Stimulated activated CD8-positive, alpha-beta memory T cell treated with anti-CD3 and anti-CD28 coated beads, Interleukin-4, amount 100 ng/mL, for 24 hours (primary cell): Measurements from ENCODE around the gene SLC23A2.
"Not testable (repeated sequence)": the region's sequence is repeated elsewhere in the genome, so short reads cannot be mapped to it uniquely, and the experiment has no call there.

Source experiments
- DNase-seq: peaks from one replicate; pipeline ENCODE4 v3.0.0-alpha.2; 2020; ENCODE audit warnings: low read depth

SLC23A2 gene

GRCh38 chr20:4902788-4903187, 98.5 kb downstream of the SLC23A2 start:
- no peak for DNase-seq

GRCh38 chr20:4901031-4901818, 100.1 kb downstream of the SLC23A2 start:
- no peak for DNase-seq

- no peak for DNase-seq
These were observed 102.7 kb downstream of the SLC23A2 start for GRCh38 chr20:4898282-4899244.

GRCh38 chr20:4897600-4897999, 103.7 kb downstream of the SLC23A2 start:
- DNase-seq: no peak

GRCh38 chr20:4896971-4897497, 104.3 kb downstream of the SLC23A2 start:
- DNase-seq: no peak

GRCh38 chr20:4896119-4896702, 105.1 kb downstream of the SLC23A2 start:
- no peak for DNase-seq

GRCh38 chr20:4894981-4895381, 106.3 kb downstream of the SLC23A2 start:
- no peak for DNase-seq

GRCh38 chr20:4894409-4894808, 106.9 kb downstream of the SLC23A2 start:
- DNase-seq: no peak

GRCh38 chr20:4893709-4894108, 107.6 kb downstream of the SLC23A2 start:
- DNase-seq: no peak

- DNase-seq: no peak
These were observed 109.3 kb downstream of the SLC23A2 start for GRCh38 chr20:4891997-4892396.

GRCh38 chr20:4891190-4891763, 110.0 kb downstream of the SLC23A2 start:
- no peak for DNase-seq

- no peak for DNase-seq
These were observed 111.9 kb downstream of the SLC23A2 start for GRCh38 chr20:4889446-4889845.

GRCh38 chr20:4887586-4887985, 113.7 kb downstream of the SLC23A2 start:
- DNase-seq: no peak

- DNase-seq: no peak
These were observed 114.4 kb downstream of the SLC23A2 start for GRCh38 chr20:4886771-4887527.

- no peak for DNase-seq
These were observed 115.4 kb downstream of the SLC23A2 start for GRCh38 chr20:4885877-4886276.

GRCh38 chr20:4883546-4883945, 117.8 kb downstream of the SLC23A2 start:
- no peak for DNase-seq

- no peak for DNase-seq
These were observed 118.3 kb downstream of the SLC23A2 start for GRCh38 chr20:4883051-4883450.

- no peak for DNase-seq
These were observed 120.1 kb downstream of the SLC23A2 start for GRCh38 chr20:4881006-4881730.

GRCh38 chr20:4880051-4880450, 121.3 kb downstream of the SLC23A2 start:
- no peak for DNase-seq

GRCh38 chr20:4878099-4878498, 123.2 kb downstream of the SLC23A2 start:
- DNase-seq: not testable (repeated sequence)

GRCh38 chr20:4876731-4877130, 124.6 kb downstream of the SLC23A2 start:
- no peak for DNase-seq
